Measurements from ENCODE around the gene MED13.
"Not testable (repeated sequence)": the region's sequence is repeated elsewhere in the genome, so short reads cannot be mapped to it uniquely, and the experiment has no call there.

MED13 gene

DNA sequence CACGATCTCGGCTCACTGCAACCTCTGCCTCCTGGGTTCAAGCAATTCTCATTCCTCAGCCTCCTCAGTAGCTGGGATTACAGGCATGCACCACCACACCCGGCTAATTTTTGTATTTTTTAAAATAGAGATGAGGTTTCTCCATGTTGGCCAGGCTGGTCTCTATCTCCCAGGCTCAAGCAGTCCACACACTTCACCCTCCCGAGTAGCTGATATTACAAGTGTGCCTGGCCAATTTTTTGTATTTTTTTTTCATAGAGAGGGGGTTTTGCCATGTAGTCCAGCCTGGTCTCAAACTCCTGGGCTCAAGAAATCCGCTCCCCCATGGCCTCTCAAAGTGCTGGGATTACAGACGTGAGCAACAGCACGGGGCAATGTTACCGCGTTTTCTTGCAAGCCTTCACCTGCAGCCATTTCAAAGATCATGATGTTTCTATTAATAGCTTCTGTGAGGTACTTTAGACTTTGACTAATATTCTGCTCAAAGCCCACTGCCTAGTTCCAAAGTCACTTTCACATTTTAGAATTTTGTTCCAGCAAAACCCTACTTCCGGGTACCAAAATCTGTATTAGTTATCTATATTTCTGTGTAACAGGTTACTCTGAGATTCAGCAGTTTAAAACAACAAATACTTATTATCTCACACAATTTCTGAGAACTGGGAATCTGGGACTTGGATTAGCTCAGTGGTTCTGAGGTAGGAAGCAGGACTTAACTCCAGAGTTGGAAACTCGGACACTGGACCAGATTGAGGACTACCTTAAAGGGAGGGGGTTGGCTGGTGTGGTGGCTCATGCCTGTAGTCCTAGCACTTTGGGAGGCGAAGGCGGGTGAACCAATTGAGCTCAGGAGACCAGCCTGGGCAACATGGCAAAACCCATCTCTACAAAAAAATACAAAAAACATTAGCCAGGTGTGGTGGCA is 12.0 kb upstream of the MED13 start:
- no peaks in the 10 kb centered on the region for H3K9me3 Mint-ChIP-seq
- peaks cover 29% of the 10 kb centered on the region for H3K27me3 Mint-ChIP-seq (ENCODE audit: low read depth)
- peaks cover 2% of the 10 kb centered on the region for H3K4me1 Mint-ChIP-seq (ENCODE audit: low read depth)

GRCh38 chr17:62075308-62075815 is 10.3 kb upstream of the MED13 start:
- no peak overlapping the region for H3K27ac Mint-ChIP-seq
- H3K4me3 Mint-ChIP-seq: no peak overlapping the region
- no peaks in the 10 kb centered on the region for H3K36me3 Mint-ChIP-seq (ENCODE audit: low read depth)
- H3K9me3 Mint-ChIP-seq: no peaks in the 10 kb centered on the region
- peaks cover 2% of the 10 kb centered on the region for H3K4me1 Mint-ChIP-seq (ENCODE audit: low read depth)
- H3K27me3 Mint-ChIP-seq (ENCODE audit: low read depth): peaks cover 25% of the 10 kb centered on the region

More for the DNA sequence above, 12.0 kb upstream of the MED13 start:
- Mint-ChIP-seq H3K36me3 (ENCODE audit: low read depth) (no peaks in the 10 kb centered on the region), H3K27ac (no peak overlapping the region), H3K4me3 (no peak overlapping the region)

- Mint-ChIP-seq H3K9me3 (no peaks in the 10 kb centered on the region), H3K4me3 (no peak overlapping the region), H3K36me3 (ENCODE audit: low read depth) (no peaks in the 10 kb centered on the region), H3K27me3 (ENCODE audit: low read depth) (peaks cover 17% of the 10 kb centered on the region), H3K4me1 (ENCODE audit: low read depth) (peaks cover 2% of the 10 kb centered on the region), H3K27ac (no peak overlapping the region)
These were observed 8.9 kb upstream of the MED13 start for GRCh38 chr17:62073993-62074392.

- H3K9me3 Mint-ChIP-seq; H3K27ac Mint-ChIP-seq; H3K36me3 Mint-ChIP-seq (ENCODE audit: low read depth): not testable (repeated sequence)
These were observed 7.8 kb upstream of the MED13 start for GRCh38 chr17:62072855-62073254.

DNA sequence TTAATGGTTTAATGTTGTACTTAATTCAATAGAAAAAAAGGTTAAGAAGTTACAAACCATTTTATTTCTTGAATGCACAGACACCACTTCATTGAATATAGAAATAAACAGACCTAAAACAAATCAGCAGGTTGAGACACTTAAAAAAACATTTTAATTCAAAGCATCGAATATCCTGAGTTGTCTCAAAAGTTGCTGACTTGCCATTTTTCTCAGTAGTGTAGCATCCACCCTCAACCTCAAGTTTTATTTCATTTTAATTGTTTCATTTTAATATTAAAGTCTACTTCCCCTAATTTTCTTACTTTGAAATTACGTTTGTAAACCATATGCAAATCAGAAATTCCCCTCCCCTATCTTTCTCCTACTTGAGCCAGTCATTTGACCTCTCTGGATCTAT is 5.8 kb upstream of the MED13 start:
- Mint-ChIP-seq H3K36me3 (ENCODE audit: low read depth) (no peaks in the 10 kb centered on the region), H3K4me3 (no peak overlapping the region), H3K27ac (no peak overlapping the region), H3K27me3 (ENCODE audit: low read depth) (peaks cover 3% of the 10 kb centered on the region), H3K9me3 (no peaks in the 10 kb centered on the region), H3K4me1 (ENCODE audit: low read depth) (peaks cover 5% of the 10 kb centered on the region)

More at GRCh38 chr17:62072855-62073254, 7.8 kb upstream of the MED13 start:
- not testable (repeated sequence) for H3K4me3 Mint-ChIP-seq; H3K4me1 Mint-ChIP-seq (ENCODE audit: low read depth); H3K27me3 Mint-ChIP-seq (ENCODE audit: low read depth)

GRCh38 chr17:62067165-62068145 is 2.4 kb upstream of the MED13 start:
- peaks cover 16% of the 10 kb centered on the region for H3K36me3 Mint-ChIP-seq (ENCODE audit: low read depth)
- H3K9me3 Mint-ChIP-seq: no peaks in the 10 kb centered on the region
- H3K4me1 Mint-ChIP-seq (ENCODE audit: low read depth): peaks cover 21% of the 10 kb centered on the region
- no peak overlapping the region for H3K27ac Mint-ChIP-seq
- H3K4me3 Mint-ChIP-seq: no peak overlapping the region
- H3K27me3 Mint-ChIP-seq (ENCODE audit: low read depth): no peaks in the 10 kb centered on the region

- Mint-ChIP-seq H3K4me1 (ENCODE audit: low read depth) (peaks cover 27% of the 10 kb centered on the region), H3K36me3 (ENCODE audit: low read depth) (peaks cover 21% of the 10 kb centered on the region), H3K27me3 (ENCODE audit: low read depth) (no peaks in the 10 kb centered on the region), H3K4me3 (peak overlapping the region; percentile 97), H3K27ac (peak overlapping the region; percentile 98), H3K9me3 (no peaks in the 10 kb centered on the region)
These were observed 762 bp upstream of the MED13 start for GRCh38 chr17:62065611-62066468.

DNA sequence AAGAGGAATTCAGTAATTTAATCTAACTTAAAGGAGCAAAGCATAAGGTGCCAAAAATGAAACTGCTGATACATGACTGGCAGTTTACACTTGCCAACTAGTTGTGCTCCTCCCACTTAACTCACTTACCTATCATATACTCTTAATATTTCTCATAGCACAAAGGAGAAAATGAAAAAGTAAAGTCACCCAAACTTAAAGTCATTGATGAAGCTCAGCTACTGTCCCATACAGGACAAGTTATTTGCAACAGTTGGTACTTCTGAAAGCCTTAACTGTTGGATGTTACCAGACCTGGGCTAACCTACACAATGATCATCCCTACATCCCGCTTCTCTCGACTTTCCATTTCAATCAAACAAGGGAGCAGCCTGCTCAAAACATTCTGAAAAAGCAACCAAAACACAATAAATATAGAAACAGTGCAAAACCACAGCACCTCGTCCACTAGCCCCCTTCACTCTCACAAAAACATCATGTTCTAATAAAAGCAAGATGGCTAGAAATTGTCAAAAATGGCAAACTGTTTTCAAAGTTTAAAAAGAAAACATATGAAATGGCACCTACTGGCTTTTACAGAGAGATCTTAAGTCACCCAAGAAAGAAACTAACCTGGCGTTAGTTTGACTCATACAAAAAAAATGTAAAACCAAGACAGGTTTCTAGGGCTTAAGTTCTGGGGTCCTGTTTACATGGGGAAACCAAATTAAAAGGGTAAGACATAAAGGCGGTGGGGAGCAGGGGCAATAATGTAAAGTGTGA is 868 bp downstream of the MED13 start:
- no peaks in the 10 kb centered on the region for H3K27me3 Mint-ChIP-seq (ENCODE audit: low read depth)
- H3K36me3 Mint-ChIP-seq (ENCODE audit: low read depth): peaks cover 25% of the 10 kb centered on the region
- no peaks in the 10 kb centered on the region for H3K9me3 Mint-ChIP-seq
- H3K27ac Mint-ChIP-seq: peak overlapping the region; percentile 93
- peaks cover 31% of the 10 kb centered on the region for H3K4me1 Mint-ChIP-seq (ENCODE audit: low read depth)
- peak overlapping the region; percentile 96 for H3K4me3 Mint-ChIP-seq

- Mint-ChIP-seq H3K4me1 (ENCODE audit: low read depth) (peaks cover 37% of the 10 kb centered on the region), H3K27me3 (ENCODE audit: low read depth) (no peaks in the 10 kb centered on the region), H3K36me3 (ENCODE audit: low read depth) (peaks cover 31% of the 10 kb centered on the region), H3K4me3 (peak overlapping the region; percentile 96), H3K9me3 (no peaks in the 10 kb centered on the region), H3K27ac (peak overlapping the region; percentile 93)
These were observed 2.1 kb downstream of the MED13 start for GRCh38 chr17:62062944-62063343.

DNA sequence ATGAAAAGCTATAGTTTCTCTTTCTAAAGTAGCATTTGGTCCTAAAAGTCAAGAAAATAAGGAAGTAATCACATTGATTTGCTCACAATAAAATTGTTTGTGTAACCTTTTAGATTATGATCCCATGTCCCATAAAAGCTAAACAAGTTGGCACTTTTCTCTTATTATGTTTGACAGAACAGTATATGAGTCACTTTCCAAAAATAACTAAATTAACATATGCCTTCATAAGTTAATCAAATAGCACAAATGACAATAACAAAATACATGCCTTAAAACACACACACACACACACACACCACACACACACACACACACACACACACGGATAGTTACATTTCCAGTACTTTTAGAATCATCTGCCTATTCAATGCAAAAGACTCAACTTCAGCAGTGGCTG is 2.8 kb downstream of the MED13 start:
- H3K36me3 Mint-ChIP-seq (ENCODE audit: low read depth): peaks cover 31% of the 10 kb centered on the region
- H3K4me1 Mint-ChIP-seq (ENCODE audit: low read depth): peaks cover 37% of the 10 kb centered on the region
- peak overlapping the region; percentile 74 for H3K27ac Mint-ChIP-seq
- no peaks in the 10 kb centered on the region for H3K27me3 Mint-ChIP-seq (ENCODE audit: low read depth)
- no peaks in the 10 kb centered on the region for H3K9me3 Mint-ChIP-seq
- H3K4me3 Mint-ChIP-seq: peak overlapping the region; percentile 96

- H3K27ac Mint-ChIP-seq: no peak overlapping the region
- H3K27me3 Mint-ChIP-seq (ENCODE audit: low read depth): no peaks in the 10 kb centered on the region
- H3K9me3 Mint-ChIP-seq: no peaks in the 10 kb centered on the region
- H3K4me3 Mint-ChIP-seq: no peak overlapping the region
- H3K36me3 Mint-ChIP-seq (ENCODE audit: low read depth): peaks cover 35% of the 10 kb centered on the region
- H3K4me1 Mint-ChIP-seq (ENCODE audit: low read depth): peaks cover 36% of the 10 kb centered on the region
These were observed 5.7 kb downstream of the MED13 start for GRCh38 chr17:62059414-62059813.

DNA sequence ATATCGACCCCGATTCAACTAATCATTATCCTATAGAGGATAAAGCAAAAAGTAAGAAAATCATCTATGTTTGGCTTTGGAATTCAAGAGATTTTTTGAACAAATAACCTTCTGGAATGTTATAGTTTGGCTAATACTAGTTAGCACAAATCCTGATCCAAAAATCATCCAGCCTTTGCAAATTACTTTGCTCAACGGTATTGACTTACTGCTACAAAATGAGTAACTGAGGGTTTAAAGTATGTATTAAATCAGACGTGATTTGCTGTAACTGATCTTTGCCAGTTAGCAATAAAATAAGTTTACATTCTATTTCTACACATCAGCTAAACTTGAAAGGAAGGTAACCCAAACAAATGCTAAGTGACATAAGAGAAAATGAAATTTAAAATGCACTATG is 6.5 kb downstream of the MED13 start:
- H3K27ac Mint-ChIP-seq: no peak overlapping the region
- no peaks in the 10 kb centered on the region for H3K27me3 Mint-ChIP-seq (ENCODE audit: low read depth)
- peaks cover 32% of the 10 kb centered on the region for H3K36me3 Mint-ChIP-seq (ENCODE audit: low read depth)
- H3K4me1 Mint-ChIP-seq (ENCODE audit: low read depth): peaks cover 34% of the 10 kb centered on the region
- H3K9me3 Mint-ChIP-seq: no peaks in the 10 kb centered on the region
- no peak overlapping the region for H3K4me3 Mint-ChIP-seq

GRCh38 chr17:62057696-62058095 is 7.4 kb downstream of the MED13 start:
- H3K36me3 Mint-ChIP-seq (ENCODE audit: low read depth): peaks cover 30% of the 10 kb centered on the region

More at GRCh38 chr17:62057696-62058095, 7.4 kb downstream of the MED13 start:
- no peaks in the 10 kb centered on the region for H3K9me3 Mint-ChIP-seq
- H3K27ac Mint-ChIP-seq: no peak overlapping the region
- no peaks in the 10 kb centered on the region for H3K27me3 Mint-ChIP-seq (ENCODE audit: low read depth)
- H3K4me1 Mint-ChIP-seq (ENCODE audit: low read depth): peaks cover 30% of the 10 kb centered on the region
- H3K4me3 Mint-ChIP-seq: no peak overlapping the region

All from T-helper 1 cell treated with Interleukin-12 subunit alpha and Interleukin-12 subunit beta and Interleukin-4 antibody, amounts not matched to agents 30 μg/mL and 1 μg/mL, for 36 hours (primary cell).